ENCODE measurements around the gene ZDHHC12.
A peak's percentile ranks its signal among the peaks of the same experiment; 100 is the strongest.

The ZDHHC12 gene

GRCh38 chr9:128702949-128703615 is 20.8 kb downstream of the ZDHHC12 start:
- WGBS, 2 donors (ENCODE audit: extremely low coverage in 2 of 2, insufficient read length in 2 of 2, insufficient replicate concordance in 1 of 2) = no CpG with 5 or more reads among the region's 55 CpGs
- H2BK5ac ChIP-seq (ENCODE audit: low read length) = peak overlapping the region; percentile 66
- peak overlapping the region; percentile 33 for H2BK15ac ChIP-seq (ENCODE audit: low read length)
- H2AK5ac ChIP-seq (ENCODE audit: low read depth, low read length) = peak overlapping the region; percentile 85
- peaks cover 0 to 2% (median 0%) of the 10 kb centered on the region in 3 experiments for H3K27me3 ChIP-seq (ENCODE audit: control insufficient read depth in 3 of 3, insufficient read depth in 3 of 3, low read depth in 1 of 3, low read length in 3 of 3)
- no peak overlapping the region for H2BK120ac ChIP-seq (ENCODE audit: low read depth, low read length)
- peak overlapping the region; percentile 92 to 99 for H3K4me3 ChIP-seq (ENCODE audit: low read length in 2 of 2)
- peak; percentile 50 for DNase-seq (ENCODE audit: low spot score)
- peak overlapping the region; percentile 98 for H2AFZ ChIP-seq (ENCODE audit: low read length)
- H2BK12ac ChIP-seq (ENCODE audit: low read length) = no peak overlapping the region
- no peaks in the 10 kb centered on the region for H3K9me3 ChIP-seq (replicated peaks in 1 of 2; ENCODE audit: control insufficient read depth in 2 of 2, insufficient read depth in 1 of 2, low read depth in 1 of 2, low read length in 2 of 2)
- peak overlapping the region; percentile 94 for H3K9ac ChIP-seq (ENCODE audit: low read depth, low read length, poor library complexity)
- peak overlapping the region; percentile 82 for H4K8ac ChIP-seq (ENCODE audit: low read depth, low read length)
- H3K4me2 ChIP-seq (ENCODE audit: insufficient read depth, low read length, poor library complexity, severe bottlenecking) = peak overlapping the region; percentile 83
- peak overlapping the region; percentile 96 for H3K18ac ChIP-seq (ENCODE audit: low read length)
- H3K79me1 ChIP-seq (ENCODE audit: low read depth, low read length) = peaks cover 2% of the 10 kb centered on the region
- peak overlapping the region; percentile 78 for H3K14ac ChIP-seq (ENCODE audit: low read length)
- peaks cover 0 to 25% of the 10 kb centered on the region in 2 donors for H3K36me3 ChIP-seq (replicated peaks in 1 of 2; ENCODE audit: control insufficient read depth in 2 of 2, insufficient read depth in 2 of 2, low read length in 2 of 2)
- peak overlapping the region; percentile 52 for H3K23ac ChIP-seq (ENCODE audit: low read depth, low read length, poor library complexity)
- H3K4me1 ChIP-seq (ENCODE audit: control insufficient read depth in 2 of 2, insufficient read depth in 1 of 2, low read depth in 1 of 2, low read length in 2 of 2) = peaks cover 5 to 6% of the 10 kb centered on the region in 2 donors
- H3K27ac ChIP-seq (replicated peaks; ENCODE audit: low read length) = peak overlapping the region; percentile 75
- H4K91ac ChIP-seq (ENCODE audit: low read depth, low read length, poor library complexity) = no peak overlapping the region
- no peak overlapping the region for H3K4ac ChIP-seq (ENCODE audit: low read length)

- Histone ChIP-seq H2BK15ac (ENCODE audit: low read length) (peak within 1 kb of the TSS; percentile 33), H3K36me3 (replicated peaks in 1 of 2; ENCODE audit: control insufficient read depth in 2 of 2, insufficient read depth in 2 of 2, low read length in 2 of 2) (peaks cover under 1 to 24% of the 10 kb centered on the region in 2 donors), H3K4ac (ENCODE audit: low read length) (no peak within 1 kb of the TSS), H2BK5ac (ENCODE audit: low read length) (peak within 1 kb of the TSS; percentile 66), H2AFZ (ENCODE audit: low read length) (peak within 1 kb of the TSS; percentile 98), H3K23ac (ENCODE audit: low read depth, low read length, poor library complexity) (peak within 1 kb of the TSS; percentile 52), H4K8ac (ENCODE audit: low read depth, low read length) (peak within 1 kb of the TSS; percentile 82), H3K4me1 (ENCODE audit: control insufficient read depth in 2 of 2, insufficient read depth in 1 of 2, low read depth in 1 of 2, low read length in 2 of 2) (peaks cover 5 to 6% of the 10 kb centered on the region in 2 donors), H3K27ac (replicated peaks; ENCODE audit: low read length) (peak within 1 kb of the TSS; percentile 75), H3K14ac (ENCODE audit: low read length) (no peak within 1 kb of the TSS), H3K4me3 (ENCODE audit: low read length in 2 of 2) (peak within 1 kb of the TSS; percentile 92 to 99), H3K9ac (ENCODE audit: low read depth, low read length, poor library complexity) (peak within 1 kb of the TSS; percentile 94), H3K79me1 (ENCODE audit: low read depth, low read length) (peaks cover 2% of the 10 kb centered on the region), H2AK5ac (ENCODE audit: low read depth, low read length) (peak within 1 kb of the TSS; percentile 85), H2BK120ac (ENCODE audit: low read depth, low read length) (no peak within 1 kb of the TSS), H3K9me3 (replicated peaks in 1 of 2; ENCODE audit: control insufficient read depth in 2 of 2, insufficient read depth in 1 of 2, low read depth in 1 of 2, low read length in 2 of 2) (no peaks in the 10 kb centered on the region), H4K91ac (ENCODE audit: low read depth, low read length, poor library complexity) (no peak within 1 kb of the TSS), H2BK12ac (ENCODE audit: low read length) (peak within 1 kb of the TSS; percentile 58), H3K4me2 (ENCODE audit: insufficient read depth, low read length, poor library complexity, severe bottlenecking) (peak within 1 kb of the TSS; percentile 83), H3K18ac (ENCODE audit: low read length) (peak within 1 kb of the TSS; percentile 96), H3K27me3 (ENCODE audit: control insufficient read depth in 3 of 3, insufficient read depth in 3 of 3, low read depth in 1 of 3, low read length in 3 of 3) (peaks cover 0 to 2% (median 0%) of the 10 kb centered on the region in 3 experiments)
- peak; percentile 91 for DNase-seq (ENCODE audit: low spot score)
- no CpG with 5 or more reads among the region's 65 CpGs for WGBS, 2 donors (ENCODE audit: extremely low coverage in 2 of 2, insufficient read length in 2 of 2, insufficient replicate concordance in 1 of 2)
These were observed 21.4 kb downstream of the ZDHHC12 start, which contains the start of gene PKN3 for GRCh38 chr9:128702445-128702948. Gene PKN3 (plus strand): TSS chr9:128702503. CDS start chr9:128702916, 413 bp downstream.

- no peak overlapping the region for H2AFZ ChIP-seq (ENCODE audit: low read length)
- H3K14ac ChIP-seq (ENCODE audit: low read length) = no peak overlapping the region
- H2BK15ac ChIP-seq (ENCODE audit: low read length) = no peak overlapping the region
- H3K36me3 ChIP-seq (replicated peaks in 1 of 2; ENCODE audit: control insufficient read depth in 2 of 2, insufficient read depth in 2 of 2, low read length in 2 of 2) = peaks cover 5 to 24% of the 10 kb centered on the region in 2 donors
- no peak overlapping the region for H4K91ac ChIP-seq (ENCODE audit: low read depth, low read length, poor library complexity)
- peaks cover 5 to 6% of the 10 kb centered on the region in 2 donors for H3K4me1 ChIP-seq (ENCODE audit: control insufficient read depth in 2 of 2, insufficient read depth in 1 of 2, low read depth in 1 of 2, low read length in 2 of 2)
- WGBS, 2 donors (ENCODE audit: extremely low coverage in 2 of 2, insufficient read length in 2 of 2, insufficient replicate concordance in 1 of 2) = no CpG with 5 or more reads among the region's 10 CpGs
- H3K27ac ChIP-seq (replicated peaks; ENCODE audit: low read length) = peak overlapping the region; percentile 7
- H2BK120ac ChIP-seq (ENCODE audit: low read depth, low read length) = no peak overlapping the region
- no peak overlapping the region for H3K4me2 ChIP-seq (ENCODE audit: insufficient read depth, low read length, poor library complexity, severe bottlenecking)
- H4K8ac ChIP-seq (ENCODE audit: low read depth, low read length) = no peak overlapping the region
- peaks cover 2% of the 10 kb centered on the region for H3K79me1 ChIP-seq (ENCODE audit: low read depth, low read length)
- no peak overlapping the region for H3K4ac ChIP-seq (ENCODE audit: low read length)
- H2BK12ac ChIP-seq (ENCODE audit: low read length) = no peak overlapping the region
- no peak for DNase-seq (ENCODE audit: low spot score)
- H3K4me3 ChIP-seq (ENCODE audit: low read length in 2 of 2) = no peak overlapping the region
- H3K23ac ChIP-seq (ENCODE audit: low read depth, low read length, poor library complexity) = no peak overlapping the region
- H3K27me3 ChIP-seq (ENCODE audit: control insufficient read depth in 3 of 3, insufficient read depth in 3 of 3, low read depth in 1 of 3, low read length in 3 of 3) = peaks cover 0 to 2% (median 0%) of the 10 kb centered on the region in 3 experiments
- peak overlapping the region; percentile 5 for H3K18ac ChIP-seq (ENCODE audit: low read length)
- no peak overlapping the region for H2AK5ac ChIP-seq (ENCODE audit: low read depth, low read length)
- H2BK5ac ChIP-seq (ENCODE audit: low read length) = no peak overlapping the region
- H3K9ac ChIP-seq (ENCODE audit: low read depth, low read length, poor library complexity) = no peak overlapping the region
- no peaks in the 10 kb centered on the region for H3K9me3 ChIP-seq (replicated peaks in 1 of 2; ENCODE audit: control insufficient read depth in 2 of 2, insufficient read depth in 1 of 2, low read depth in 1 of 2, low read length in 2 of 2)
These were observed 22.6 kb downstream of the ZDHHC12 start for GRCh38 chr9:128701227-128701854.

Data from neuronal stem cell (in vitro differentiated cells).